K562 (cell line): Measurements from ENCODE around the gene HAUS3. TPM values are rescaled to one million over a fixed set of nuclear protein-coding genes. Genes with fewer than 3 reads are reported as not detected.

Source experiments
- CBX5 ChIP-seq: IDR thresholded peaks from 2 replicates; pipeline ENCODE4 v1.6.1; 2014; ENCODE audit warnings: low read depth, borderline replicate concordance
- E2F8 ChIP-seq: fragments of 450-650 bp; IDR thresholded peaks from 2 replicates; pipeline ENCODE4 v1.7.1; 2018; ENCODE audit warnings: mild to moderate bottlenecking, low read depth; ENCODE audit not compliant: partially characterized antibody
- KDM2B ChIP-seq: fragments of 250-450 bp; sonication (Bioruptor Pico); IDR thresholded peaks from 2 replicates; pipeline ENCODE4 v1.8.0; 2021; ENCODE audit warnings: mild to moderate bottlenecking, moderate library complexity
- NRF1 ChIP-seq, 2 experiments: fragments of 450-650 bp; IDR thresholded peaks in 1 of 2; conservative IDR thresholded peaks in 1 of 2; 2 replicates each; pipeline ENCODE4 v1.6.1; 2014; ENCODE audit warnings: mild to moderate bottlenecking in 2 of 2
- POLR2A ChIP-seq: fragments of 450-650 bp; conservative IDR thresholded peaks from 2 replicates; pipeline ENCODE4 v1.6.1; 2016
- TAF7 ChIP-seq: fragments of 450-650 bp; IDR thresholded peaks from 2 replicates; pipeline ENCODE4 v1.6.1; 2016; ENCODE audit warnings: missing genetic modification characterization, missing compliant biosample characterization
- ZBTB1 ChIP-seq: sonication (generic); formaldehyde crosslinking; IDR thresholded peaks from 2 replicates; pipeline ENCODE4 v1.8.1; 2023; ENCODE audit warnings: missing genetic modification reagents, low read depth, mild to moderate bottlenecking, borderline replicate concordance
- ZBTB43 ChIP-seq: sonication (generic); formaldehyde crosslinking; IDR thresholded peaks from 2 replicates; pipeline ENCODE4 v1.8.0; 2023; ENCODE audit warnings: mild to moderate bottlenecking, missing genetic modification reagents
- ZNF124 ChIP-seq: sonication (generic); formaldehyde crosslinking; IDR thresholded peaks from 2 replicates; pipeline ENCODE4 v1.8.1; 2022; ENCODE audit warnings: missing genetic modification reagents
- ZNF398 ChIP-seq: fragments of 250-450 bp; sonication (Bioruptor Pico); IDR thresholded peaks from 2 replicates; pipeline ENCODE4 v1.8.0; 2021; ENCODE audit warnings: moderate library complexity, mild to moderate bottlenecking, inconsistent platforms
- ZNF407 ChIP-seq: fragments of 450-650 bp; IDR thresholded peaks from 2 replicates; pipeline ENCODE4 v1.6.1; 2016; ENCODE audit warnings: low read depth
- polyA plus RNA-seq, 8 experiments: library from polyadenylated mRNA; depleted of rRNA in 4 of 8; stranded (reverse) in 5 of 8; unstranded in 3 of 8; fragments of >200 nt; fragmentation: Nextera tagmentation in 2 of 8; fragmentation: Illumina TruSeq in 1 of 8; extraction: Ambion mirVana in 2 of 8; extraction: Trizol in 1 of 8; gene quantifications; 2 replicates each; pipeline versions ENCODE4 v1.2.1 to v1.2.3, GENCODE V29; 2011 to 2014; ENCODE audit warnings: inconsistent platforms in 1 of 8, missing spikeins in 1 of 8
- total RNA-seq, 7 experiments: library from RNA; depleted of rRNA in 6 of 7; stranded (reverse); fragments of >200 nt in 6 of 7; fragmentation: Illumina TruSeq in 2 of 7; extraction: Trizol in 2 of 7; gene quantifications; 2 replicates each; pipeline versions ENCODE4 v1.2.1 to v1.2.3, GENCODE V29; 2011 to 2021; ENCODE audit warnings: low replicate concordance in 1 of 7

HAUS3 gene
- total and polyA plus RNA-seq, 9 of the 15 experiments (the other 6 are each of a cell fraction or from before 2014, with no cell fraction given): 8.9 to 25.7 (median 21.5) TPM

- TF ChIP-seq ZNF407: no peak
- peak; percentile 87 for TF ChIP-seq POLR2A
- TF ChIP-seq ZBTB1 (CRISPR knock-in tag): no peak
- TF ChIP-seq E2F8: no peak
- no peak for TF ChIP-seq ZNF124
- no peak for TF ChIP-seq TAF7 (tag)
- TF ChIP-seq ZNF398 (CRISPR knock-in tag): no peak
- TF ChIP-seq ZBTB43 (CRISPR knock-in tag): no peak
- TF ChIP-seq CBX5: no peak
- peak; percentile 86 to 88 for TF ChIP-seq NRF1 (conservative IDR thresholded peaks at IDR 0.05 in 1 of 2, IDR thresholded peaks at IDR 0.05 in 1 of 2)
- TF ChIP-seq KDM2B (CRISPR knock-in tag): peak; percentile 89
These were observed 20.4 kb upstream of the HAUS3 start (continued) for GRCh38 chr4:2262145-2262943.
